Measurements from ENCODE around the gene FHOD3.

DNA sequence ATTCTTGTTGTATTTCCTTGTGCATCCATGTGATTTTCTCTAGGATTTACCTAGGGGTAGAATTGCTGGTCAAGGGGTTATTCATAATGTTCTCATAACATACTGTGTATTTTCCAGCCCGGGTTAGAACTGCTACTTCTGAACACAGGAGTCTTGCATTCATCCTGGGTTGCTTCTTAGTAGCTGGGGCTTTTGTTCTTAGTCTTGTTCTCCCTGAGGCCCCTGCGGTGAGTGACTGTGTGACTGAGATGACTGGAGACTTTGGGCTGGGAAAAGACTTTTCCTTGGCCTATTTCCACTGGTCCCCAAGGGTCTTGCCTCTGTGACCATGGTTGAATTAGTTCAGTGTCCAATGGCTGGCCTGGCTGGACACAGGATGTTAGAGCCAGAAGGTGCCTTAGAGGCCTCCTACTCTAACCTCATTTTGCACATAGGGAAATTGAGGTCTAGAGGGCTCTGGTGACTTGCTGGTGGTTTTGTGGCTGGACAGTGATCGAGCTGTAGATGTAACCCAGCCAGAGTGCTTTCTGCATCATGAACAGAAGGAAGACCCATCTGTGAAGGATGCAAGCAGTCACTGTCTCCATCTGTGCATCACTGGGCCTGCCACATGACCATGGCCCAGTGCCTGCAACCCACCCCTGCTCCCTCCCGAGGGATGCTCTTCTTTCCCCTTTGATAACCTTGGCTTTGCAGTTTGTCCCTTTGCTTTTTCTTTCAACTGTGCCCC lies 233.3 kb downstream of the FHOD3 start:
- TF ChIP-seq, protein P1, sequence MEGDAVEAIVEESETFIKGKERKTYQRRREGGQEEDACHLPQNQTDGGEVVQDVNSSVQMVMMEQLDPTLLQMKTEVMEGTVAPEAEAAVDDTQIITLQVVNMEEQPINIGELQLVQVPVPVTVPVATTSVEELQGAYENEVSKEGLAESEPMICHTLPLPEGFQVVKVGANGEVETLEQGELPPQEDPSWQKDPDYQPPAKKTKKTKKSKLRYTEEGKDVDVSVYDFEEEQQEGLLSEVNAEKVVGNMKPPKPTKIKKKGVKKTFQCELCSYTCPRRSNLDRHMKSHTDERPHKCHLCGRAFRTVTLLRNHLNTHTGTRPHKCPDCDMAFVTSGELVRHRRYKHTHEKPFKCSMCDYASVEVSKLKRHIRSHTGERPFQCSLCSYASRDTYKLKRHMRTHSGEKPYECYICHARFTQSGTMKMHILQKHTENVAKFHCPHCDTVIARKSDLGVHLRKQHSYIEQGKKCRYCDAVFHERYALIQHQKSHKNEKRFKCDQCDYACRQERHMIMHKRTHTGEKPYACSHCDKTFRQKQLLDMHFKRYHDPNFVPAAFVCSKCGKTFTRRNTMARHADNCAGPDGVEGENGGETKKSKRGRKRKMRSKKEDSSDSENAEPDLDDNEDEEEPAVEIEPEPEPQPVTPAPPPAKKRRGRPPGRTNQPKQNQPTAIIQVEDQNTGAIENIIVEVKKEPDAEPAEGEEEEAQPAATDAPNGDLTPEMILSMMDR (conservative IDR thresholded peaks at IDR 0.05; ENCODE audit: low read length): no peak
- TF ChIP-seq EZH2phosphoT487 (IDR thresholded peaks at IDR 0.05; ENCODE audit: borderline replicate concordance): no peak
